Liver (tissue), 9 donors: Measurements from ENCODE around the gene TTC7B. TPM values are rescaled to one million over a fixed set of nuclear protein-coding genes. Genes with fewer than 3 reads are reported as not detected.
A peak's percentile ranks its signal among the peaks of the same experiment; 100 is the strongest.

Experiments
- DNase-seq: peaks from one replicate; pipeline ENCODE4 v3.0.0-alpha.2; 2017; ENCODE audit warnings: low spot score
- H3K27ac ChIP-seq, 2 donors: one replicate each; pipeline ENCODE4 v1.7.0; 2013; ENCODE audit warnings: inconsistent platforms in 2 of 2, low read length in 2 of 2, control low read depth in 1 of 2, low read depth in 1 of 2, mild to moderate bottlenecking in 1 of 2
- H3K27me3 ChIP-seq, 4 donors: one replicate each; pipeline versions ENCODE4 v1.6.1 to v1.7.0; 2013; ENCODE audit warnings: low read length in 3 of 4, inconsistent platforms in 1 of 4, mild to moderate bottlenecking in 1 of 4, moderate library complexity in 1 of 4; ENCODE audit not compliant: control insufficient read depth in 4 of 4, insufficient read depth in 4 of 4
- H3K36me3 ChIP-seq, 4 donors: one replicate each; pipeline versions ENCODE4 v1.6.1 to v1.7.0; 2013; ENCODE audit warnings: low read length in 3 of 4, mild to moderate bottlenecking in 3 of 4, low read depth in 1 of 4, moderate library complexity in 1 of 4; ENCODE audit not compliant: control insufficient read depth in 4 of 4, insufficient read depth in 3 of 4
- H3K4me1 ChIP-seq, 4 donors: one replicate each; pipeline versions ENCODE4 v1.6.1 to v1.7.0; 2013; ENCODE audit warnings: low read length in 3 of 4, mild to moderate bottlenecking in 3 of 4, moderate library complexity in 1 of 4; ENCODE audit not compliant: control insufficient read depth in 4 of 4, insufficient read depth in 4 of 4
- H3K4me3 ChIP-seq, 3 donors: one replicate each; pipeline versions ENCODE4 v1.6.1 to v1.7.0; 2013; ENCODE audit warnings: low read length in 3 of 3, control low read depth in 1 of 3, low read depth in 1 of 3, mild to moderate bottlenecking in 1 of 3
- H3K9ac ChIP-seq, 2 donors: one replicate each; pipeline ENCODE4 v1.7.0; 2013; ENCODE audit warnings: low read length in 2 of 2, mild to moderate bottlenecking in 2 of 2, moderate library complexity in 2 of 2, control low read depth in 1 of 2, low read depth in 1 of 2
- H3K9me3 ChIP-seq, 4 donors: one replicate each; pipeline versions ENCODE4 v1.6.1 to v1.7.0; 2013; ENCODE audit warnings: low read length in 3 of 4; ENCODE audit not compliant: control insufficient read depth in 4 of 4
- EGR1 ChIP-seq, 2 donors: IDR thresholded peaks; 2 replicates each; pipeline ENCODE4 v1.6.1; 2016 to 2018; ENCODE audit warnings: antibody characterized with exemption in 2 of 2, low read depth in 2 of 2
- FOXA1 ChIP-seq: IDR thresholded peaks from 2 replicates; pipeline ENCODE4 v1.6.1; 2016; ENCODE audit warnings: antibody characterized with exemption
- FOXA2 ChIP-seq: IDR thresholded peaks from 2 replicates; pipeline ENCODE4 v1.6.1; 2016; ENCODE audit warnings: antibody characterized with exemption
- GABPA ChIP-seq, 2 donors: IDR thresholded peaks in 1 of 2; conservative IDR thresholded peaks in 1 of 2; 2 replicates each; pipeline ENCODE4 v1.6.1; 2016; ENCODE audit warnings: antibody characterized with exemption in 2 of 2, mild to moderate bottlenecking in 1 of 2, moderate library complexity in 1 of 2
- HNF4A ChIP-seq, 2 donors: conservative IDR thresholded peaks; 2 replicates each; pipeline ENCODE4 v1.6.1; 2016; ENCODE audit warnings: antibody characterized with exemption in 2 of 2, mild to moderate bottlenecking in 2 of 2
- HNF4G ChIP-seq: IDR thresholded peaks from 2 replicates; pipeline ENCODE4 v1.6.1; 2016; ENCODE audit warnings: antibody characterized with exemption
- JUND ChIP-seq, 2 donors: IDR thresholded peaks; 2 replicates each; pipeline ENCODE4 v1.6.1; 2016; ENCODE audit warnings: antibody characterized with exemption in 2 of 2
- NR2F2 ChIP-seq: IDR thresholded peaks from 2 replicates; pipeline ENCODE4 v1.6.1; 2016; ENCODE audit warnings: antibody characterized with exemption
- RAD21 ChIP-seq, 2 donors: IDR thresholded peaks; 2 replicates each; pipeline ENCODE4 v1.6.1; 2016; ENCODE audit warnings: antibody characterized with exemption in 2 of 2, mild to moderate bottlenecking in 2 of 2
- RXRA ChIP-seq, 2 donors: IDR thresholded peaks; 2 replicates each; pipeline ENCODE4 v1.6.1; 2017 to 2018; ENCODE audit warnings: antibody characterized with exemption in 2 of 2, mild to moderate bottlenecking in 1 of 2
- SP1 ChIP-seq: IDR thresholded peaks from 2 replicates; pipeline ENCODE4 v1.6.1; 2018; ENCODE audit warnings: antibody characterized with exemption, mild to moderate bottlenecking
- TAF1 ChIP-seq: conservative IDR thresholded peaks from 2 replicates; pipeline ENCODE4 v1.6.1; 2016; ENCODE audit warnings: antibody characterized with exemption, mild to moderate bottlenecking
- YY1 ChIP-seq: IDR thresholded peaks from 2 replicates; pipeline ENCODE4 v1.6.1; 2016; ENCODE audit warnings: antibody characterized with exemption, mild to moderate bottlenecking
- WGBS: extraction: QIAGEN DNeasy Blood & Tissue Kit; methylation state at CpG from one replicate; pipeline ENCODE4 v1.1.7; 2013; 5-methylcytosine and 5-hydroxymethylcytosine counted together
- polyA plus RNA-seq, 2 donors: library from polyadenylated mRNA; stranded (reverse) in 1 of 2; unstranded in 1 of 2; fragments of 200-250 nt in 1 of 2; fragments of >200 nt in 1 of 2; fragmentation: Nextera tagmentation in 1 of 2; extraction: Ambion mirVana in 1 of 2; gene quantifications; one replicate each; pipeline versions ENCODE4 v1.2.1 to v1.2.3, GENCODE V29; 2013 to 2015
- total RNA-seq, 2 donors: library from RNA; depleted of rRNA; stranded (reverse); fragments of >200 nt; gene quantifications; one replicate each; pipeline ENCODE4 v1.2.3, GENCODE V29; 2014
- TF ChIP-seq, protein P1 (sequence below): IDR thresholded peaks from 2 replicates; pipeline ENCODE4 v1.6.1; 2016; ENCODE audit warnings: antibody characterized with exemption
- TF ChIP-seq, protein P2 (sequence below): IDR thresholded peaks from 2 replicates; pipeline ENCODE4 v1.6.1; 2016; ENCODE audit warnings: antibody characterized with exemption
- TF ChIP-seq, protein P3 (sequence below): IDR thresholded peaks from 2 replicates; pipeline ENCODE4 v1.6.1; 2016; ENCODE audit warnings: antibody characterized with exemption
- TF ChIP-seq, protein P4 (sequence below): fragments of 150-350 bp; IDR thresholded peaks from 2 replicates; pipeline ENCODE4 v1.5.1; 2017; ENCODE audit warnings: improper control_type of control experiment, low read depth, low read length; ENCODE audit not compliant: missing input control
- donor health status: healthy.
- donor health status: healthy.
- donor health status: healthy.
- donor health status: healthy.
- donor health status: healthy.

TTC7B gene
- total and polyA plus RNA-seq, 4 donors: 9.1 to 31.0 (median 12.5) TPM

DNA sequence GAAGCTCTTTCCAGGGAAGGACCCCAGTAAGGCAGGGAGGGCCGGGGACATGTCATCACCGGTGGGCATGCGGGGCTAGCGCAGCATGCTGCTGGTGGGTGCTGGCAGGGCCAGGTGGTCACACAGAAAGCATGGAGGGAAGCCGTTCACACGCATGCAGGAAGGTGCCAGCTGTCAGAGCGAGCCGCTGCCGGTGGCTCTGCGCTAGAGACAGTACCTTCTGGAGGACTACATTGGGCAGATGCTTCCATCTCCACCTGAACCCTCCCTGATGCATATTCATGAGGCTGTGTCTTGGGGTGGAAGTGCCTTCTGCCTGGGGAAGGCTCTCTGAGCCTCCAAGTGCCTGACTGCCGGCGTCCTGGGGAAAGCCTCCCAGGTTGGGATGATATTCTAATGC lies 215.6 kb downstream of the TTC7B start:
- H3K4me1 ChIP-seq: no peaks in the 10 kb centered on the region
- no peak overlapping the region for H3K27ac ChIP-seq
- no peak for TF ChIP-seq HNF4A (conservative IDR thresholded peaks at IDR 0.05)
- no peak for TF ChIP-seq FOXA2
- no peak for TF ChIP-seq GABPA (IDR thresholded peaks at IDR 0.05 in 1 of 2, conservative IDR thresholded peaks at IDR 0.05 in 1 of 2)
- TF ChIP-seq, protein P1, sequence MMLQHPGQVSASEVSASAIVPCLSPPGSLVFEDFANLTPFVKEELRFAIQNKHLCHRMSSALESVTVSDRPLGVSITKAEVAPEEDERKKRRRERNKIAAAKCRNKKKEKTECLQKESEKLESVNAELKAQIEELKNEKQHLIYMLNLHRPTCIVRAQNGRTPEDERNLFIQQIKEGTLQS: no peak
- no peak for TF ChIP-seq NR2F2
- TF ChIP-seq, protein P2, sequence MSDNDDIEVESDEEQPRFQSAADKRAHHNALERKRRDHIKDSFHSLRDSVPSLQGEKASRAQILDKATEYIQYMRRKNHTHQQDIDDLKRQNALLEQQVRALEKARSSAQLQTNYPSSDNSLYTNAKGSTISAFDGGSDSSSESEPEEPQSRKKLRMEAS: no peak
- TF ChIP-seq TAF1: no peak
- TF ChIP-seq, protein P3, sequence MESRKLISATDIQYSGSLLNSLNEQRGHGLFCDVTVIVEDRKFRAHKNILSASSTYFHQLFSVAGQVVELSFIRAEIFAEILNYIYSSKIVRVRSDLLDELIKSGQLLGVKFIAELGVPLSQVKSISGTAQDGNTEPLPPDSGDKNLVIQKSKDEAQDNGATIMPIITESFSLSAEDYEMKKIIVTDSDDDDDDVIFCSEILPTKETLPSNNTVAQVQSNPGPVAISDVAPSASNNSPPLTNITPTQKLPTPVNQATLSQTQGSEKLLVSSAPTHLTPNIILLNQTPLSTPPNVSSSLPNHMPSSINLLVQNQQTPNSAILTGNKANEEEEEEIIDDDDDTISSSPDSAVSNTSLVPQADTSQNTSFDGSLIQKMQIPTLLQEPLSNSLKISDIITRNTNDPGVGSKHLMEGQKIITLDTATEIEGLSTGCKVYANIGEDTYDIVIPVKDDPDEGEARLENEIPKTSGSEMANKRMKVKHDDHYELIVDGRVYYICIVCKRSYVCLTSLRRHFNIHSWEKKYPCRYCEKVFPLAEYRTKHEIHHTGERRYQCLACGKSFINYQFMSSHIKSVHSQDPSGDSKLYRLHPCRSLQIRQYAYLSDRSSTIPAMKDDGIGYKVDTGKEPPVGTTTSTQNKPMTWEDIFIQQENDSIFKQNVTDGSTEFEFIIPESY: no peak
- no peak for TF ChIP-seq EGR1 (IDR thresholded peaks at IDR 0.05; ENCODE audit: low read depth in 2 of 2)
- TF ChIP-seq YY1: no peak

DNA sequence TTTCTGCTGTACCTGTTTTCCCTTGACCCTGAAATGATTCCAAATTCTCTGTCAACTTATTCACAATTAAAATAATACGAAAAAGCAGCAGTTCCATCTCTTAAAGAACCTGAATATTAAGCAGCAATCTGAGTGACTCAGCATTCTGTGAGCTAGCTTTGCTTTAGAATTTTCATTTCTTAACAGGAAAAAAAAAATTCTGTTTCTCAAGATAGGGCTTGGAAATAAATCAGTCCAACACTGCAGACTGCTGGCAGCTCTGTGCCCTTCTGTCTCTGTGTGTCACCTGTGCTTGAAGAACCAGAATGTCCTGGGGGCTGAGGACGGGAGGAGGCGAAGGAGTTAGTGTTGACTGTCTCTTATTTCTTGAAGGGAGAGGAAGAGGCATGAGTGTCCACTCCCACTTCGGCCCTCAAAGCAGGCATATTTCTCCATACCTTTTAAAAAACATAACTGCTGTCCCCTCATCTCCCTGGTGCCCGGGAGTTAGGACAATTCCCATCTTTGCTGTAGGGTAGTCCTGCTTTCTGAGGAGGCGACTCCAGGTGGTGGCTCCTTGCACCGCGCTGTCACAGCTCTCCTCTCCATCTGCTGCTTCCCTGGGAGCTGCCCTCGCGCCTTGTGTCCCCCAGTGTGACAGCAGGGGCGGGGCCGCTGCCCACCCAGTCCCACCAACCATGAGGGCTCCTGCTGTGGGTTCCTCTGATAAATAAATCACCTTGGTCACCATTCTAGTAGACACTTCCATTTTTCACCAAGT lies 216.3 kb downstream of the TTC7B start:
- DNase-seq: no peak
- no peaks in the 10 kb centered on the region for H3K36me3 ChIP-seq
- no peak overlapping the region for H3K27ac ChIP-seq
- no peaks in the 10 kb centered on the region for H3K27me3 ChIP-seq
- TF ChIP-seq GABPA (IDR thresholded peaks at IDR 0.05 in 1 of 2, conservative IDR thresholded peaks at IDR 0.05 in 1 of 2): no peak
- TF ChIP-seq RAD21 (IDR thresholded peaks at IDR 0.05): peak; percentile 5 to 16
- TF ChIP-seq, protein P4, sequence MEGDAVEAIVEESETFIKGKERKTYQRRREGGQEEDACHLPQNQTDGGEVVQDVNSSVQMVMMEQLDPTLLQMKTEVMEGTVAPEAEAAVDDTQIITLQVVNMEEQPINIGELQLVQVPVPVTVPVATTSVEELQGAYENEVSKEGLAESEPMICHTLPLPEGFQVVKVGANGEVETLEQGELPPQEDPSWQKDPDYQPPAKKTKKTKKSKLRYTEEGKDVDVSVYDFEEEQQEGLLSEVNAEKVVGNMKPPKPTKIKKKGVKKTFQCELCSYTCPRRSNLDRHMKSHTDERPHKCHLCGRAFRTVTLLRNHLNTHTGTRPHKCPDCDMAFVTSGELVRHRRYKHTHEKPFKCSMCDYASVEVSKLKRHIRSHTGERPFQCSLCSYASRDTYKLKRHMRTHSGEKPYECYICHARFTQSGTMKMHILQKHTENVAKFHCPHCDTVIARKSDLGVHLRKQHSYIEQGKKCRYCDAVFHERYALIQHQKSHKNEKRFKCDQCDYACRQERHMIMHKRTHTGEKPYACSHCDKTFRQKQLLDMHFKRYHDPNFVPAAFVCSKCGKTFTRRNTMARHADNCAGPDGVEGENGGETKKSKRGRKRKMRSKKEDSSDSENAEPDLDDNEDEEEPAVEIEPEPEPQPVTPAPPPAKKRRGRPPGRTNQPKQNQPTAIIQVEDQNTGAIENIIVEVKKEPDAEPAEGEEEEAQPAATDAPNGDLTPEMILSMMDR: no peak
- no peak overlapping the region for H3K9ac ChIP-seq
- no peaks in the 10 kb centered on the region for H3K9me3 ChIP-seq
- WGBS: 89% methylated on average over 12 of the region's 12 CpGs
- no peaks in the 10 kb centered on the region for H3K4me1 ChIP-seq
- no peak overlapping the region for H3K4me3 ChIP-seq

More for the DNA sequence above, 215.6 kb downstream of the TTC7B start:
- Histone ChIP-seq H3K27me3 (no peaks in the 10 kb centered on the region), H3K36me3 (no peaks in the 10 kb centered on the region), H3K9ac (no peak overlapping the region), H3K9me3 (no peaks in the 10 kb centered on the region), H3K4me3 (no peak overlapping the region)
- WGBS: 95% methylated on average over 12 of the region's 12 CpGs
- no peak for DNase-seq

DNA sequence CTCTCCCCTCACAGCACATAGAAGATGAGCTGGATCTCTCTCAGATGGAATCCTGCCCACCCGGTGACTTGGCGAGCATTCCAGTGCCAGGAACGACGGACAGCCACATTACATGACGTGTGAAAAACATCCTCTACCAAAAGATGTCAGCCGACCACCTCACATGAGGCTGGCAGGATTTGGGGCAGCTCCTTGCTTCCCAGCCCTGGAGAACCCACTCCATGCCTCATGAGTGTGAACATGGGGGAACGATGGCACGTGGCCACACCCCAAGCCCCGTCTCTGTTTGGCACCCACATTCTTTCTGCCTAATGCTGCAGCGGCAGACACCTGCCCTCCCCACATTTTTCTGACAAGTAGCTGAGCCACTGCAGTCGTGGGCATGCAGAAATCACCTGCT lies 216.9 kb downstream of the TTC7B start:
- no peak overlapping the region for H3K27ac ChIP-seq
- H3K9me3 ChIP-seq: no peaks in the 10 kb centered on the region
- 84% methylated on average over 11 of the region's 11 CpGs for WGBS
- no peak overlapping the region for H3K9ac ChIP-seq
- no peak for DNase-seq
- no peaks in the 10 kb centered on the region for H3K27me3 ChIP-seq
- no peaks in the 10 kb centered on the region for H3K36me3 ChIP-seq
- H3K4me1 ChIP-seq: no peaks in the 10 kb centered on the region
- no peak overlapping the region for H3K4me3 ChIP-seq
- TF ChIP-seq TAF1 (no peak), RAD21 (IDR thresholded peaks at IDR 0.05) (no peak), YY1 (no peak), GABPA (IDR thresholded peaks at IDR 0.05 in 1 of 2, conservative IDR thresholded peaks at IDR 0.05 in 1 of 2) (no peak), RXRA (IDR thresholded peaks at IDR 0.05) (no peak), HNF4G (no peak), NR2F2 (no peak), SP1 (no peak), FOXA1 (no peak), EGR1 (IDR thresholded peaks at IDR 0.05; ENCODE audit: low read depth in 2 of 2) (no peak), FOXA2 (no peak), HNF4A (conservative IDR thresholded peaks at IDR 0.05) (no peak), JUND (IDR thresholded peaks at IDR 0.05) (no peak)
- TF ChIP-seq, protein P2: no peak
- TF ChIP-seq, protein P3: no peak
